K562 (cell line): ENCODE results near the gene PHF14. TPM values are rescaled to one million over a fixed set of nuclear protein-coding genes. Genes with fewer than 3 reads are reported as not detected.

Experiments used
- ATF1 ChIP-seq, 2 experiments: fragments of 450-650 bp in 1 of 2; IDR thresholded peaks; 2 replicates each; pipeline ENCODE4 v1.6.1; 2016; ENCODE audit warnings: missing compliant biosample characterization in 1 of 2, missing genetic modification characterization in 1 of 2
- BRD4 ChIP-seq: fragments of 200-600 bp; sonication (generic); IDR thresholded peaks from 2 replicates; pipeline ENCODE4 v1.6.1; 2017; ENCODE audit warnings: inconsistent platforms
- CREM ChIP-seq: IDR thresholded peaks from 2 replicates; pipeline ENCODE4 v1.6.1; 2014; ENCODE audit warnings: antibody characterized with exemption, low read depth
- ELK1 ChIP-seq: sonication (generic); formaldehyde crosslinking; IDR thresholded peaks from 2 replicates; pipeline ENCODE4 v1.8.1; 2022; ENCODE audit warnings: missing genetic modification reagents
- FOS ChIP-seq: IDR thresholded peaks from 3 replicates; pipeline ENCODE4 v1.6.1; 2011; ENCODE audit not compliant: insufficient read length; ENCODE audit errors: extremely low read depth
- FOXJ2 ChIP-seq: fragments of 200-800 bp; sonication (Bioruptor generic); IDR thresholded peaks from 2 replicates; pipeline ENCODE4 v1.6.1; 2016; ENCODE audit warnings: missing genetic modification characterization, missing compliant biosample characterization
- GATAD2A ChIP-seq: fragments of 450-650 bp; IDR thresholded peaks from 2 replicates; pipeline ENCODE4 v1.6.1; 2017
- MEIS2 ChIP-seq: fragments of 450-650 bp; IDR thresholded peaks from 2 replicates; pipeline ENCODE4 v1.6.1; 2014; ENCODE audit warnings: mild to moderate bottlenecking; ENCODE audit not compliant: partially characterized antibody
- NFXL1 ChIP-seq: fragments of 450-650 bp; formaldehyde crosslinking; IDR thresholded peaks from 2 replicates; pipeline ENCODE4 v1.4.0; 2021; ENCODE audit warnings: mild to moderate bottlenecking
- OTX1 ChIP-seq: fragments of 450-650 bp; formaldehyde crosslinking; IDR thresholded peaks from 2 replicates; pipeline ENCODE4 v1.4.0; 2022; ENCODE audit warnings: mild to moderate bottlenecking
- PCBP1 ChIP-seq: fragments of 200-400 bp; formaldehyde crosslinking; IDR thresholded peaks from 2 replicates; pipeline ENCODE4 v1.6.1; 2018; ENCODE audit warnings: mild to moderate bottlenecking, low read depth, low read length; ENCODE audit not compliant: poor library complexity, severe bottlenecking
- PHB2 ChIP-seq: fragments of 450-650 bp; IDR thresholded peaks from 2 replicates; pipeline ENCODE4 v1.6.1; 2017; ENCODE audit warnings: low read depth
- POLR2B ChIP-seq: fragments of 450-650 bp; IDR thresholded peaks from 2 replicates; pipeline ENCODE4 v1.6.1; 2018; ENCODE audit warnings: low read depth; ENCODE audit not compliant: partially characterized antibody
- PURB ChIP-seq: sonication (generic); formaldehyde crosslinking; IDR thresholded peaks from 2 replicates; pipeline ENCODE4 v1.9.0; 2021; ENCODE audit warnings: low read depth, mild to moderate bottlenecking, missing genetic modification reagents
- RFX7 ChIP-seq: fragments of 250-450 bp; sonication (Bioruptor Pico); IDR thresholded peaks from 2 replicates; pipeline ENCODE4 v1.5.1; 2021; ENCODE audit warnings: mild to moderate bottlenecking
- SIN3A ChIP-seq, 2 experiments: fragments of 150-350 bp in 1 of 2; IDR thresholded peaks; 2 replicates each; pipeline ENCODE4 v1.6.1; 2011 to 2016; ENCODE audit warnings: borderline replicate concordance in 2 of 2, low read depth in 2 of 2, low read length in 2 of 2, mild to moderate bottlenecking in 2 of 2, moderate library complexity in 2 of 2; ENCODE audit not compliant: control insufficient read depth in 1 of 2
- SMAD1 ChIP-seq: fragments of 150-350 bp; IDR thresholded peaks from 2 replicates; pipeline ENCODE4 v1.6.1; 2014; ENCODE audit warnings: low read length, low read depth; ENCODE audit not compliant: partially characterized antibody
- TAF15 ChIP-seq: fragments of 200-400 bp; formaldehyde crosslinking; IDR thresholded peaks from 2 replicates; pipeline ENCODE4 v1.6.1; 2017; ENCODE audit warnings: mild to moderate bottlenecking, low read depth, low read length, moderate library complexity
- TBP ChIP-seq: optimal IDR thresholded peaks from 2 replicates; pipeline ENCODE3; 2011; ENCODE audit warnings: low read depth, low read length, improper control_type of control experiment
- TEAD2 ChIP-seq: fragments of 450-650 bp; IDR thresholded peaks from 2 replicates; pipeline ENCODE4 v1.6.1; 2016; ENCODE audit warnings: missing genetic modification characterization, control low read depth, missing compliant biosample characterization
- ZFX ChIP-seq: sonication (generic); formaldehyde crosslinking; IDR thresholded peaks from 2 replicates; pipeline ENCODE4 v1.8.0; 2022; ENCODE audit warnings: mild to moderate bottlenecking, missing genetic modification reagents, moderate library complexity
- ZNF561 ChIP-seq: fragments of 450-650 bp; formaldehyde crosslinking; conservative IDR thresholded peaks from 2 replicates; pipeline ENCODE4 v1.4.0; 2020; ENCODE audit warnings: mild to moderate bottlenecking, moderate library complexity
- polyA plus RNA-seq, 8 experiments: library from polyadenylated mRNA; depleted of rRNA in 4 of 8; stranded (reverse) in 5 of 8; unstranded in 3 of 8; fragments of >200 nt; fragmentation: Nextera tagmentation in 2 of 8; fragmentation: Illumina TruSeq in 1 of 8; extraction: Ambion mirVana in 2 of 8; extraction: Trizol in 1 of 8; gene quantifications; 2 replicates each; pipeline versions ENCODE4 v1.2.1 to v1.2.3, GENCODE V29; 2011 to 2014; ENCODE audit warnings: inconsistent platforms in 1 of 8, missing spikeins in 1 of 8
- total RNA-seq, 7 experiments: library from RNA; depleted of rRNA in 6 of 7; stranded (reverse); fragments of >200 nt in 6 of 7; fragmentation: Illumina TruSeq in 2 of 7; extraction: Trizol in 2 of 7; gene quantifications; 2 replicates each; pipeline versions ENCODE4 v1.2.1 to v1.2.3, GENCODE V29; 2011 to 2021; ENCODE audit warnings: low replicate concordance in 1 of 7
- TF ChIP-seq, protein P1 (sequence below): fragments of 250-450 bp; sonication (Bioruptor Pico); IDR thresholded peaks from 2 replicates; pipeline ENCODE4 v1.8.0; 2021; ENCODE audit warnings: mild to moderate bottlenecking, moderate library complexity
- TF ChIP-seq, protein P2 (sequence below), 2 experiments: fragments of 450-650 bp; IDR thresholded peaks; 2 replicates each; pipeline ENCODE4 v1.6.1; 2016
- TF ChIP-seq, protein P3 (sequence below): fragments of 250-450 bp; sonication (Bioruptor Pico); IDR thresholded peaks from 2 replicates; pipeline ENCODE4 v1.9.0; 2021; ENCODE audit warnings: mild to moderate bottlenecking

Gene PHF14
- total and polyA plus RNA-seq, 9 of the 15 experiments (the other 6 are each of a cell fraction or from before 2014, with no cell fraction given): 27.5 to 67.6 (median 41.4) TPM

DNA sequence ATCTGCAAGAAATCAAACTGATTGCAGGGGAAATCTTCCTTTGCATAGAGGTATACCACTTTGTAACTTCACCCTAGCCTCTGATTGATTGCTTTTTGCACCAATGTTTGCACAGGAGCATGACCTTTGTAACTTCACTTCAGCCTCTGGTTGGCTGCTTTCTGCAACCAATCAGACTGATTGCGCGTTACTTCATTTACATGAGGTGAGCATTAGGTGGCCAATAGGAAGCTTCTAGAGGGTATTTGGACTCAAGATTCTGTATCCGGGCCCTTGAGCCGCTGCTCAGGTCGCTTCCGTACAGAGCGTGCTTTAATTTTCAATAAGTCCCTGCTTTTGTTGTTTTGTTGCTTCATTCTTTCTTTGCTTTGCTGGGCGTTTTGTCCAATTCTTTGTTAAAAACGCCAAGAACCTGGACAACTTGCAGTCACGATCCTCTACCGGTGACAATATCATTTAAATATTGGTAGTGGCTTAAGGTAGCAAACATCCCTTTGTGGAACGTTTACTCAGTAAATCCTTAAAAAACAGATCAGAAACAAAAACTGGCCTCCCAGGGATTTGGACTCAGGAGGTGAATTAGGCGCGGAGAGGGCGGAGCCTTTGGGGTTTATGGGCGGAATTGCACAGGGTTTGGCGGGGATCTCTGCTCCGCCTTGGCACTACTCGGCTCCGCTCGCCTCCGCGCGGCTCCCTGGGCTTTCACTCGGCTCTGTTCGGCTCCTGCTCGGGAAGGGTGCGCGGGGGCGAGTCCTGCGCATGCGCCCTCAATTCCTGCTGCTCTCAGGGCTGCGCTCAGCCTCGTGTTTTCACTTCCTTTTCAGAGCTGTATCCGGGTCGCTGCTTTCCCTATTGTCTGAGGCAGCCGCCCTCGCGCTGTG, at the start of gene PHF14 (continued):
- TF ChIP-seq, protein P1, sequence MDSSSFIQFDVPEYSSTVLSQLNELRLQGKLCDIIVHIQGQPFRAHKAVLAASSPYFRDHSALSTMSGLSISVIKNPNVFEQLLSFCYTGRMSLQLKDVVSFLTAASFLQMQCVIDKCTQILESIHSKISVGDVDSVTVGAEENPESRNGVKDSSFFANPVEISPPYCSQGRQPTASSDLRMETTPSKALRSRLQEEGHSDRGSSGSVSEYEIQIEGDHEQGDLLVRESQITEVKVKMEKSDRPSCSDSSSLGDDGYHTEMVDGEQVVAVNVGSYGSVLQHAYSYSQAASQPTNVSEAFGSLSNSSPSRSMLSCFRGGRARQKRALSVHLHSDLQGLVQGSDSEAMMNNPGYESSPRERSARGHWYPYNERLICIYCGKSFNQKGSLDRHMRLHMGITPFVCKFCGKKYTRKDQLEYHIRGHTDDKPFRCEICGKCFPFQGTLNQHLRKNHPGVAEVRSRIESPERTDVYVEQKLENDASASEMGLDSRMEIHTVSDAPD (CRISPR knock-in tag): no peak
- TF ChIP-seq OTX1 (CRISPR knock-in tag) (no peak), FOXJ2 (no peak), CREM (no peak), PURB (CRISPR knock-in tag) (no peak), ZNF561 (CRISPR knock-in tag) (no peak), RFX7 (CRISPR knock-in tag) (no peak), TBP (peak; percentile 80), PCBP1 (no peak), TEAD2 (tag) (no peak), ZFX (CRISPR knock-in tag) (no peak), FOS (peak; percentile 91), NFXL1 (0 out of 2 replicates have a peak, but pooled peaks have one; percentile 23), SMAD1 (no peak), GATAD2A (peak; percentile 26; the same call in 1 of the 2 replicates), BRD4 (no peak), POLR2B (peak; percentile 73), TAF15 (no peak), ATF1 (CRISPR knock-in tag; IDR thresholded peaks at IDR 0.05) (no peak), ATF1 (tag; IDR thresholded peaks at IDR 0.05) (peak; percentile 69), MEIS2 (peak; percentile 93), ELK1 (CRISPR knock-in tag) (no peak), SIN3A (IDR thresholded peaks at IDR 0.05; ENCODE audit: borderline replicate concordance in 2 of 2, control insufficient read depth in 1 of 2, low read depth in 2 of 2, low read length in 2 of 2) (0 out of 4 replicates have a peak, but pooled peaks of 1 of the 2 experiments have one; percentile 20), PHB2 (no peak)
- TF ChIP-seq, protein P2, sequence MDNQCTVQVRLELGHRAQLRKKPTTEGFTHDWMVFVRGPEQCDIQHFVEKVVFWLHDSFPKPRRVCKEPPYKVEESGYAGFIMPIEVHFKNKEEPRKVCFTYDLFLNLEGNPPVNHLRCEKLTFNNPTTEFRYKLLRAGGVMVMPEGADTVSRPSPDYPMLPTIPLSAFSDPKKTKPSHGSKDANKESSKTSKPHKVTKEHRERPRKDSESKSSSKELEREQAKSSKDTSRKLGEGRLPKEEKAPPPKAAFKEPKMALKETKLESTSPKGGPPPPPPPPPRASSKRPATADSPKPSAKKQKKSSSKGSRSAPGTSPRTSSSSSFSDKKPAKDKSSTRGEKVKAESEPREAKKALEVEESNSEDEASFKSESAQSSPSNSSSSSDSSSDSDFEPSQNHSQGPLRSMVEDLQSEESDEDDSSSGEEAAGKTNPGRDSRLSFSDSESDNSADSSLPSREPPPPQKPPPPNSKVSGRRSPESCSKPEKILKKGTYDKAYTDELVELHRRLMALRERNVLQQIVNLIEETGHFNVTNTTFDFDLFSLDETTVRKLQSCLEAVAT (IDR thresholded peaks at IDR 0.05): no peak; a peak in 1 of 4 replicates
- TF ChIP-seq, protein P3, sequence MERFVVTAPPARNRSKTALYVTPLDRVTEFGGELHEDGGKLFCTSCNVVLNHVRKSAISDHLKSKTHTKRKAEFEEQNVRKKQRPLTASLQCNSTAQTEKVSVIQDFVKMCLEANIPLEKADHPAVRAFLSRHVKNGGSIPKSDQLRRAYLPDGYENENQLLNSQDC (CRISPR knock-in tag): no peak
